Measurements from ENCODE around the gene MTR.

MTR gene

GRCh38 chr1:236952246-236953003 lies 157.3 kb downstream of the MTR start:
- no peak for DNase-seq (ENCODE audit: low read depth)

- no peak for DNase-seq (ENCODE audit: low read depth)
Observed at GRCh38 chr1:236953151-236953700, 158.1 kb downstream of the MTR start.
